HCT116 (cell line): Measurements from ENCODE around the gene FTCD. TPM values are rescaled to one million over a fixed set of nuclear protein-coding genes. Genes with fewer than 3 reads are reported as not detected.

Experiments used
- ATAC-seq: fragments of 200-7000 bp; cut with Tn5 transposase; 2 replicates; pipeline ENCODE4 v1.9.1; 2020; ENCODE audit warnings: mild to moderate bottlenecking, moderate library complexity
- BruUV-seq: library from RNA; stranded (reverse); fragments of 400-500 nt; replicated peaks from 2 replicates; lab custom pipeline; 2021; lab: Mats Ljungman, UMichigan
- CTCF ChIA-PET: fragments of 300-600 bp; sonication (Branson Sonifier 250); formaldehyde crosslinking; loops from one replicate; lab custom pipeline; 2021; ENCODE audit warnings: antibody characterized with exemption; lab: Charles Lee
- POLR2A ChIA-PET: fragments of 300-600, 350-600 bp; sonication (Branson Sonifier 250); formaldehyde crosslinking; loops from one replicate; lab custom pipeline; 2021; ENCODE audit warnings: antibody characterized with exemption; lab: Charles Lee
- RAD21 ChIA-PET, 2 experiments: fragments of 300-600 bp; sonication (Branson Sonifier 250); formaldehyde crosslinking; loops; one replicate each; lab custom pipeline; 2023; ENCODE audit warnings: low total read pairs in 2 of 2; ENCODE audit not compliant: uncharacterized antibody in 2 of 2, unreplicated experiment in 2 of 2, low non-redundant PET in 1 of 2; lab: Charles Lee
- DNase-seq: peaks from one replicate; pipeline ENCODE4 v3.0.0-alpha.2; 2010; ENCODE audit warnings: low read depth, low spot score
- H2AFZ ChIP-seq: fragments of 200-600 bp; shearing (Covaris generic), sonication (generic); 2 replicates; pipeline ENCODE4 v1.6.1; 2017; ENCODE audit warnings: low read depth, mixed run types, mixed read lengths, antibody characterized with exemption, low read length; ENCODE audit not compliant: poor library complexity, severe bottlenecking
- H3K27ac ChIP-seq: 2 replicates; pipeline ENCODE4 v1.5.1; 2012; ENCODE audit warnings: low read depth, low read length
- H3K27me3 ChIP-seq: fragments of 200-600 bp; sonication (generic); 2 replicates; pipeline ENCODE4 v1.6.1; 2016; ENCODE audit warnings: mixed run types, low read length, mixed read lengths; ENCODE audit not compliant: insufficient read depth
- H3K36me3 ChIP-seq, 2 experiments: fragments of 200-500 bp in 1 of 2; fragments of 200-600 bp in 1 of 2; sonication (Bioruptor generic) in 1 of 2; sonication (generic) in 1 of 2; 2 replicates each; pipeline versions ENCODE4 v1.5.1 to v1.6.1; 2014 to 2016; ENCODE audit warnings: low read length in 2 of 2, inconsistent platforms in 1 of 2, mixed read lengths in 1 of 2, mixed run types in 1 of 2; ENCODE audit not compliant: insufficient read depth in 2 of 2, control insufficient read depth in 1 of 2
- H3K4me1 ChIP-seq, 2 experiments: fragments of 200-600 bp in 1 of 2; sonication (generic) in 1 of 2; 2 replicates each; pipeline versions ENCODE4 v1.5.1 to v1.6.1; 2012 to 2017; ENCODE audit warnings: low read length in 2 of 2, inconsistent platforms in 1 of 2, mild to moderate bottlenecking in 1 of 2, mixed read lengths in 1 of 2, mixed run types in 1 of 2, moderate library complexity in 1 of 2; ENCODE audit not compliant: insufficient read depth in 2 of 2, control insufficient read depth in 1 of 2
- H3K4me2 ChIP-seq: fragments of 200-600 bp; sonication (generic); 2 replicates; pipeline ENCODE4 v1.6.1; 2017; ENCODE audit warnings: mixed run types, low read length, mixed read lengths
- H3K4me3 ChIP-seq, 2 experiments: fragments of 200-600 bp in 1 of 2; sonication (generic) in 1 of 2; replicated peaks in 1 of 2; 2 replicates each; pipeline ENCODE4 v1.5.1; 2011 to 2016; ENCODE audit warnings: low read length in 2 of 2, control low read depth in 1 of 2, low read depth in 1 of 2, mild to moderate bottlenecking in 1 of 2, mixed read lengths in 1 of 2, mixed run types in 1 of 2
- H3K79me2 ChIP-seq: fragments of 200-600 bp; sonication (generic); 2 replicates; pipeline ENCODE4 v1.6.1; 2017; ENCODE audit warnings: mild to moderate bottlenecking, mixed run types, low read length, moderate library complexity, mixed read lengths; ENCODE audit not compliant: insufficient read depth
- H3K9ac ChIP-seq: fragments of 200-600 bp; sonication (generic); 2 replicates; pipeline ENCODE4 v1.6.1; 2016; ENCODE audit warnings: low read length, mixed read lengths
- H3K9me2 ChIP-seq: fragments of 200-600 bp; sonication (generic), shearing (Covaris generic); 2 replicates; pipeline ENCODE4 v1.6.1; 2017; ENCODE audit warnings: mixed run types, mild to moderate bottlenecking, moderate library complexity; ENCODE audit not compliant: insufficient read depth
- H3K9me3 ChIP-seq, 2 experiments: fragments of 200-500 bp in 1 of 2; fragments of 200-600 bp in 1 of 2; sonication (Bioruptor generic) in 1 of 2; sonication (generic) in 1 of 2; 2 replicates each; pipeline ENCODE4 v1.6.1; 2014 to 2017; ENCODE audit warnings: low read length in 2 of 2, mixed read lengths in 2 of 2, inconsistent platforms in 1 of 2, low read depth in 1 of 2, mild to moderate bottlenecking in 1 of 2, mixed run types in 1 of 2, moderate library complexity in 1 of 2; ENCODE audit not compliant: control insufficient read depth in 1 of 2, insufficient read depth in 1 of 2
- H4K20me1 ChIP-seq: fragments of 200-600 bp; sonication (generic), shearing (Covaris generic); 2 replicates; pipeline ENCODE4 v1.6.1; 2017; ENCODE audit warnings: mixed run types, mild to moderate bottlenecking, moderate library complexity; ENCODE audit not compliant: insufficient read depth
- ELF1 ChIP-seq: IDR thresholded peaks from 2 replicates; pipeline ENCODE4 v1.6.1; 2012; ENCODE audit warnings: low read depth, borderline replicate concordance
- JUND ChIP-seq: IDR thresholded peaks from 2 replicates; pipeline ENCODE4 v1.6.1; 2012
- YY1 ChIP-seq: IDR thresholded peaks from 2 replicates; pipeline ENCODE4 v1.6.1; 2011; ENCODE audit warnings: low read length, low read depth, moderate library complexity, mild to moderate bottlenecking; ENCODE audit not compliant: insufficient replicate concordance; ENCODE audit errors: extremely low read depth
- ZBTB33 ChIP-seq: IDR thresholded peaks from 2 replicates; pipeline ENCODE4 v1.6.1; 2011; ENCODE audit warnings: mild to moderate bottlenecking, low read length, moderate library complexity; ENCODE audit not compliant: insufficient replicate concordance; ENCODE audit errors: extremely low read depth
- intact Hi-C: fragments of 100-400 bp; cut with micrococcal nuclease; formaldehyde crosslinking; loops from 2 replicates; pipeline ENCODE4 v1.10.0; 2022
- total RNA-seq: library from RNA; stranded (reverse); gene quantifications from one replicate; pipeline ENCODE4 v1.2.1, GENCODE V29; 2021; ENCODE audit not compliant: unreplicated experiment
- TF ChIP-seq, protein P1 (sequence below): IDR thresholded peaks from 2 replicates; pipeline ENCODE4 v1.6.1; 2012; ENCODE audit warnings: low read depth

Gene FTCD
- total RNA-seq, 1 experiment from 2014 or later, result 2.5 TPM

DNA sequence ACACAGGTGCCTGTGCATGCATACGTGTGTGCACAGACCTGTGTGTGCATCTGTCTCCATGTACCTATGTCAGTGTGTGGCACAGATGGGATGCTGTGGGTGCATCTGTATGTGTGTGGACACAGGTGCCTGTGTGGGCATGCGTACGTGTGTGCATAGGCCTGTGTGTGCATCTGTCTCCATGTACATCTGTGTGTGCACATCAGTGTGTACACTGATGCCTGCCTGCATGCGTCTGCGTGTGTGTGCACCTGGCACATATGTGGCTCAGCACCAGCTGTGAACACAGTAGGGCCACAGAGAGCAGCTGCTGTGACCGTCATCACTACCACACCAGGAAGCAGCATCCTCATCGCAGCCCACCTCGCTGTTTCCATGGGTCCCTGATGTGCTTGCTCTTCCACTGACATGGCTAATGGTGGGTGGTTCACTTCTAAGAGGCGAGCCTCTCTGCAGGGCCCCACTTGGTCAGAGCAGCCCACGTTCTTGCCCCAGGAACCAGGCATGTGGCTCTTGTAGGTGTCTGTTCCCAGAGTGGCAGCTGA is 38.5 kb upstream of the FTCD start:
- H3K9me2 ChIP-seq, result no peaks in the 10 kb centered on the region
- H3K79me2 ChIP-seq, result no peaks in the 10 kb centered on the region
- H3K27ac ChIP-seq, result no peak overlapping the region
- ChIA-PET POLR2A (no interaction called here), CTCF (no interaction called here)
- no peak overlapping the region for H3K4me2 ChIP-seq
- ATAC-seq, result no peak
- H4K20me1 ChIP-seq, result no peaks in the 10 kb centered on the region
- intact Hi-C loops, result no loop called here
- no peak for DNase-seq
- H3K9me3 ChIP-seq, result no peaks in the 10 kb centered on the region
- TF ChIP-seq, protein P1, sequence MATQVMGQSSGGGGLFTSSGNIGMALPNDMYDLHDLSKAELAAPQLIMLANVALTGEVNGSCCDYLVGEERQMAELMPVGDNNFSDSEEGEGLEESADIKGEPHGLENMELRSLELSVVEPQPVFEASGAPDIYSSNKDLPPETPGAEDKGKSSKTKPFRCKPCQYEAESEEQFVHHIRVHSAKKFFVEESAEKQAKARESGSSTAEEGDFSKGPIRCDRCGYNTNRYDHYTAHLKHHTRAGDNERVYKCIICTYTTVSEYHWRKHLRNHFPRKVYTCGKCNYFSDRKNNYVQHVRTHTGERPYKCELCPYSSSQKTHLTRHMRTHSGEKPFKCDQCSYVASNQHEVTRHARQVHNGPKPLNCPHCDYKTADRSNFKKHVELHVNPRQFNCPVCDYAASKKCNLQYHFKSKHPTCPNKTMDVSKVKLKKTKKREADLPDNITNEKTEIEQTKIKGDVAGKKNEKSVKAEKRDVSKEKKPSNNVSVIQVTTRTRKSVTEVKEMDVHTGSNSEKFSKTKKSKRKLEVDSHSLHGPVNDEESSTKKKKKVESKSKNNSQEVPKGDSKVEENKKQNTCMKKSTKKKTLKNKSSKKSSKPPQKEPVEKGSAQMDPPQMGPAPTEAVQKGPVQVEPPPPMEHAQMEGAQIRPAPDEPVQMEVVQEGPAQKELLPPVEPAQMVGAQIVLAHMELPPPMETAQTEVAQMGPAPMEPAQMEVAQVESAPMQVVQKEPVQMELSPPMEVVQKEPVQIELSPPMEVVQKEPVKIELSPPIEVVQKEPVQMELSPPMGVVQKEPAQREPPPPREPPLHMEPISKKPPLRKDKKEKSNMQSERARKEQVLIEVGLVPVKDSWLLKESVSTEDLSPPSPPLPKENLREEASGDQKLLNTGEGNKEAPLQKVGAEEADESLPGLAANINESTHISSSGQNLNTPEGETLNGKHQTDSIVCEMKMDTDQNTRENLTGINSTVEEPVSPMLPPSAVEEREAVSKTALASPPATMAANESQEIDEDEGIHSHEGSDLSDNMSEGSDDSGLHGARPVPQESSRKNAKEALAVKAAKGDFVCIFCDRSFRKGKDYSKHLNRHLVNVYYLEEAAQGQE, result no peak
- no peak for TF ChIP-seq ELF1
- TF ChIP-seq JUND, result no peak
- TF ChIP-seq ZBTB33, result no peak
- no peak for TF ChIP-seq YY1
- TF ChIP-seq, all 23 proteins: peak for 0
- H3K4me3 ChIP-seq, result no peak overlapping the region
- RAD21 ChIA-PET, result no interaction called here
- no peak overlapping the region for H3K9ac ChIP-seq
- peaks cover 3 to 7% of the 10 kb centered on the region in 2 experiments for H3K4me1 ChIP-seq
- BruUV-seq, result no TSS peak
- H3K36me3 ChIP-seq, result peaks cover 0 to 4% of the 10 kb centered on the region in 2 experiments; a peak in 1 of 4 replicates
- no peak overlapping the region for H2AFZ ChIP-seq
- no peaks in the 10 kb centered on the region for H3K27me3 ChIP-seq
